Stomach (tissue), 4 donors: Measurements from ENCODE around the gene CT47C1.

Source experiments
- POLR2A ChIP-seq, 4 donors: fragments of 450-650 bp; IDR thresholded peaks; one replicate each; pipeline ENCODE4 v1.6.1; 2016; ENCODE audit warnings: antibody characterized with exemption in 4 of 4, control low read depth in 2 of 4, mild to moderate bottlenecking in 1 of 4, moderate library complexity in 1 of 4
- POLR2AphosphoS5 ChIP-seq, 3 donors: sonication (generic); formaldehyde crosslinking; IDR thresholded peaks; one replicate each; pipeline ENCODE4 v1.6.1; 2016; ENCODE audit warnings: antibody characterized with exemption in 3 of 3
- TF ChIP-seq, protein P1 (sequence below), 7 experiments: fragments of 450-650 bp in 4 of 7; fragments of 200-600 bp in 3 of 7; sonication (generic) in 3 of 7; IDR thresholded peaks; one replicate each; pipeline ENCODE4 v1.5.1; 2016 to 2019; ENCODE audit warnings: antibody characterized with exemption in 7 of 7, control low read depth in 2 of 7, mild to moderate bottlenecking in 1 of 7

DNA sequence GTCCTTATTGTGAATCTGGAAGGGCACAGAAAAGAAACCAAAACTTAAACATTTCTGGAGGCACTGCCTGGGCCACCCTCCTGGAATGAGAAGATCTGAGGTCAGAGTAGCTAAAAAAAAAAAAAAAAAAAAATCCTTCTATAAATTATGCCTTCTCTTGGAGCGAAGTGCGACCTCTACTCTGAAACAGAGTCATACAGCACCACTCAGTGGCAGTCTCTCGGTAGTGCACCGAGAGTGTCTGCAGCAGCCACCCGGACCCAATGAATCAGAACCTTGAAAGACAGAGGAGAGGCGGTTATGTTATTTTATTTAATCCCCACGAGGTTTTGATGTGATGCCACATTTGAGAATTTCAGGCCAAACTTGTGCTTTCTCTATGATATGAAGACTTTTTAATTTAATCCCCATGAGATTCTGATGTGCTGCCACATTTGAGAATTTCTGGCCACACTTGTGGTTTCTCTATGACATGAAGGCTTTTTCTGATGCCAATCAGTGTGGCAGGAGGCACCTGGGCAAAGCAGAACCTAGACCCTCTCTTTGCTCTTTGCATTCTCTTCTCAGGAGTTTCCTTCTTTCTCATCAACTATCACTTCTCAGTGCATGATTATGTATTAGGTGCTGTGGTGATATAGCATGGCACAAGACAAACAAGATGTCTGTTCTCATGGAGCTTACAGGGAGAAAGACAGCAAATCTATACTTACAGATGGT is 5.6 kb upstream of the CT47C1 start:
- no peak for TF ChIP-seq POLR2A (IDR thresholded peaks at IDR 0.05)
- TF ChIP-seq, protein P1, sequence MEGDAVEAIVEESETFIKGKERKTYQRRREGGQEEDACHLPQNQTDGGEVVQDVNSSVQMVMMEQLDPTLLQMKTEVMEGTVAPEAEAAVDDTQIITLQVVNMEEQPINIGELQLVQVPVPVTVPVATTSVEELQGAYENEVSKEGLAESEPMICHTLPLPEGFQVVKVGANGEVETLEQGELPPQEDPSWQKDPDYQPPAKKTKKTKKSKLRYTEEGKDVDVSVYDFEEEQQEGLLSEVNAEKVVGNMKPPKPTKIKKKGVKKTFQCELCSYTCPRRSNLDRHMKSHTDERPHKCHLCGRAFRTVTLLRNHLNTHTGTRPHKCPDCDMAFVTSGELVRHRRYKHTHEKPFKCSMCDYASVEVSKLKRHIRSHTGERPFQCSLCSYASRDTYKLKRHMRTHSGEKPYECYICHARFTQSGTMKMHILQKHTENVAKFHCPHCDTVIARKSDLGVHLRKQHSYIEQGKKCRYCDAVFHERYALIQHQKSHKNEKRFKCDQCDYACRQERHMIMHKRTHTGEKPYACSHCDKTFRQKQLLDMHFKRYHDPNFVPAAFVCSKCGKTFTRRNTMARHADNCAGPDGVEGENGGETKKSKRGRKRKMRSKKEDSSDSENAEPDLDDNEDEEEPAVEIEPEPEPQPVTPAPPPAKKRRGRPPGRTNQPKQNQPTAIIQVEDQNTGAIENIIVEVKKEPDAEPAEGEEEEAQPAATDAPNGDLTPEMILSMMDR (IDR thresholded peaks at IDR 0.05) = peak in 5 of 7 experiments; percentile 36 to 58 (median 41)
- no peak for TF ChIP-seq POLR2AphosphoS5 (IDR thresholded peaks at IDR 0.05)
